ENCODE data around the gene COL23A1.

The COL23A1 gene

DNA sequence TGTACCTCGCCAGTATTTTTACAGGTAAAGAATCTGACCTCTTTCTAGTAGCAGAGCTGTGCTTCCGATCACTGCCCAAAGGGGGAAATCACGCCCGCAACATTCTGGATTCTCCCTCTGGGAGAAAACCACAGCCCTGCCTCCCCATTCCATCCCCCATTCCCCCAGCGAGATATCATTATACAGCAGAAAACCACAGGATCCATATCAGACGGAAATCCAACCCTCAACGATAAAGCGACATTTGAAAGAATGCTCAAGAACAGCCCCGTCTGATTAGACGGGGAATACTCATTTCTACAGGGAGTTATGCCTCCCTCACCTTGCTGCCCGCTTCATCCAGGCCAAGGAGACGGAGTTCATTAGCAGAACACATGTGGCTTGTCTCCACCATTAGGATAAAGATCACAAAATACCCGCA is 172.8 kb downstream of the COL23A1 start:
- DNase-seq, result no peak

- DNase-seq, result no peak
Observed at GRCh38 chr5:178416919-178417318, 173.3 kb downstream of the COL23A1 start.

DNA sequence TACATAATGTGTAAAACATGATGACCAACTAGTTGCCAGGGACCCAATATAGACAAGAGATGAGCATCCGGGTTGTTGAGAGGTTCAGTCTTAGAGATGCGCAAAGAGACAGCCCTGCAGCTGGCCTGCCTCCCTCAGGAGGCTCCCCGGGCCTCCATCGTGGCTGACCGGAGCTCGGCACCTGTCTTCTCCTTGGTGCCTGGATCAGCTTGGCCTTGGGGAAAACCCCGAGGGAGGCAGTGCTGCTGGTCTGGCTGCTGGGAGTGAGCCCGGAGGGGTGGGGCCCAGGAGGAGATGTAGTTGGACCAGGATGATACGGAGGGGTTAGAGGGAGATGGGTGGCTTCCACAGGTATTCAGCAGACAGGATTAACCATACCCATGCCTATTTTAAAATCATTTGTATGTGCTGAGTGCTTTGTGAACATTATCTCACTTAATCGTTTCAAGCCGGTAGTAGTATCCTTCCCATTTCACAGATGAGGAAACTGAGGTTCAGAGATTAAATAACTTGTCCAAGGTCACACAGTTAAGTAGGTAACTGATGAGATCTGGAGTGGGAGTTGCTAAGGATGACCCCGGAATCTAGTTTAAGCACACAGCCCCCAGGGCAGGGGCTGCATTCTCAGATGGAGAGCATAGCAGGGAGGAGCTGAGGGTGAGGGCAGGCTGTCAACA is 173.8 kb downstream of the COL23A1 start:
- no peak for DNase-seq

- DNase-seq, result no peak
Observed at GRCh38 chr5:178415353-178415752, 174.8 kb downstream of the COL23A1 start.

- DNase-seq, result no peak
Observed at GRCh38 chr5:178413988-178414387, 176.2 kb downstream of the COL23A1 start.

DNA sequence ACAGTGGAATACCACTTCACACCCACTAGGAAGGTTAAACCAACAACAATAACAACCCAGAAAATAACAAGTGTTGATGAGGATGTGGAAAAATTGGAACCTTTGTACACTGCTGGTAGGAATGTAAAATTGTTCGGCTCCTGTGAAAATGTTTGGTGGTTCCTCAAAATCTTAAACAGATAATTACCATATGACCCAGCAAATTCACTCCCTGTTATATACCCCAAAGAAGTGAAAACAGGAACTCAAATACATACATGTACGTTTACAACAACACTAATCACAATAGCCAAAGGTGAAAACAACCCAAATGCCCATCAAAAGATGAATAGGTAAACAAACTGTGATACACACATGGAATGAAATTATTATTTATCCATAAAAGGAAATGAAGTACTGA is 179.1 kb downstream of the COL23A1 start:
- no peak for DNase-seq

GRCh38 chr5:178407646-178408045 is 182.5 kb downstream of the COL23A1 start:
- no peak for DNase-seq

- no peak for DNase-seq
Observed at GRCh38 chr5:178404987-178405386, 185.2 kb downstream of the COL23A1 start.

DNA sequence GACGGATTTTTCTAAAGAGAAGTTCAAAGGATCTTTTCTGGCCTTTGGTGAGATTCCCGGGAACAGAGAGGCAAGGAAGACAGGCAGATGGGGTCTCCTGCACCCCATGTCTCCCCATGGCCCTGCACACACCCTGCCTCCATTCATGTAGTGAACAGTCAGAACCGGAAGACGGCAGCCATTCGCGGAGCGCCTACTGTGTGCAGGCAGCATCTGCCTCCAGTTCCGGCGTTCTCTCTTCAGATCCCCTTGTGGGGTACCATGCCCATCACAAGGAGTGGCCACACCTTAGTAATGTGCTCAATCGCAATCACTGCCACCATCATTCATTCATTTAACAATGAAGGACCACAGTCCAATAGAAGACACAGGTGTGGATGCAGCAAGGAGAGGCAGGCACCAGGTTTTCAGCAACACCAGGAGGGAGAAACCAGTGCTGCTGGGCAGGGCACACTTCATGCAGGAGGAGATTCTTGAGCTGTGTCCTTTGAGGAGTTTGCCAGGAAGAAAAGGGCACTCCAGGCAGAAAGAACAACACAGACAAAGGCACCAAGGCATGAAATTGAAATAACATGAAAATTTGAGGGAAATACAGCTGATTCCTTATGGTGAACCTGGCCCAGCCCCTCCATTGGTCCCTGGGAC is 186.1 kb downstream of the COL23A1 start:
- DNase-seq, result no peak

GRCh38 chr5:178403351-178403750 is 186.8 kb downstream of the COL23A1 start:
- DNase-seq, result no peak

GRCh38 chr5:178399701-178400095 is 190.5 kb downstream of the COL23A1 start:
- no peak for DNase-seq

DNA sequence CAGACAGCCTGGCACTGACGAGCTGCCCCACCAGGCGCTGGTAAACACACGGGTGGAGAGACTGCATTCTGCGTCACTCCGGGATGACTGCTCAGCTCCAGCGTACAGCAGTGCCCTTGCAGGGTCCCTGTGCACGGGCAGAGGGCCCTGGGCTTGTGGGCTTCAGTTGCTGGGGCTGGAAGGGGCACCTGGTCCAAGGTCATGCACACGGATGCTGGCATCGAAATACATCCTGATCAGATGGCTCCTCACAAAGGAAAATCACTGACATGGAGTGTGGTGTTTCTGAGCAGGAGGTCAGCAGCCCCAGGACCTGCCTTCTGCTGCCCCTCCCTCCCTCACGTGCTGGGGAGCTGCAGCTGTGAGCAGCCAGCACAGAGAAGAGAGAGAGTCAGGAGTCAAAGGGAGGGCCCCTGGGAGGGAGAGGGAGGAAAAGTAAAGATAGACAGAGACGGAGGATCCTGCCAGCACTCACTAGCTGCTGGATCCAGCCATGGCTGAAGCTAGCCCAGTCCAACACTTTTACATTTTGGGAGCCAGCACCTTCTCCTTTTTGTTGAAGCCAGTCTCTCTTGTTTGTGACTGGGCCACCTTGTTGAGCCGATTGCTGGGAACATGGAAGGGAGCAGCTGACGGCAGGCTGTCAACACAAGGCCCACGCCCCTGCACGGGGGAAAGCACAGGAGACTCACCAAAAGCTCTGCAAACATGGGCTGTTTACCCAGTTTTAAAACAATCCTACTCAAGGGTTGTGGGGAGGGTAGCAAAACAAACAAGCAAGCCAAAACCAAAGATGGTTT is 191.1 kb downstream of the COL23A1 start:
- no peak for DNase-seq

GRCh38 chr5:178396796-178397720 is 193.1 kb downstream of the COL23A1 start:
- DNase-seq, result no peak

DNA sequence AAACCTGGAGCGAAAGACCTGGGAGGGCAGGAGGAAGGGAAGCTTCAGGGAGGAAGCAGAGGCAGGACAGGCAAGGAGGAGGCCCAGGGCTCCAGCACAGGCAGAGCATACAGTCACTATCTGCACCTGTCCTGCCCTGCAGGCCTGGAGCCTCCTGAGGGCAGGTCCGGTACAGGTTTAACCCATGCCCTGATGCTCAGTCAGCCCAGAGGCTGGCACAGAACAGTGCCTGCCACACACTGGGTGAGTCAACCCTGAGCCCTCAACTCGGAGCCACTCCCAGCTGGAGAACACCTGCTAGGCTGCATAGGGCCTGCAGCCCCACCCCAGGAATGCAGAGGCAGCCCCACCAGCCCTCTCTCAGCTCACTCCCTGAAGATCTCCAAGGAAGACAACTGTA is 196.1 kb downstream of the COL23A1 start:
- no peak for DNase-seq

DNA sequence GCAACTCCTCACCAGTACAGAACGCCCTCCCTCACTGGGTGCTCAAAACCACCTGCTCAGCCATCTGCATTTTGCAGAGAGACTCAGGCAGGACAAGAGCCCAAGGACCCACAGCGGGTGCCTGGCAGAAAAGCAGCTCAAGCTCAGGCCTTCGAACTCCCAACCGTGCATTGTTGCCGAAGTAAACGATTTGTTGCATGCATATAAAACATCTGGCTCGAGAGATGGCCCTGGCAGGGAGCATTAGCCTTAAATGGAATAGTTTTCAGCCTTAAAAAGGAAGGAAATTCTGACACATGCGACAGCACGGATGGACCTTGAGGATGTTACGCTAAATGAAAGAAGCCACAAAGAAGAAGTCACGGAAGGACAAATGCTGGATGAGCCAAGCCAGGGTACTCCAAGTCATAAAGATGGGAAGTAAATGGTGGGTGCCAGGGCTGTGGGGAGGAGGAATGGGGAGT is 197.2 kb downstream of the COL23A1 start:
- no peak for DNase-seq

- DNase-seq, result no peak
Observed at GRCh38 chr5:178392386-178392785, 197.8 kb downstream of the COL23A1 start.

- no peak for DNase-seq
Observed at GRCh38 chr5:178391480-178391879, 198.7 kb downstream of the COL23A1 start.

GRCh38 chr5:178389796-178390195 is 200.4 kb downstream of the COL23A1 start:
- no peak for DNase-seq

DNA sequence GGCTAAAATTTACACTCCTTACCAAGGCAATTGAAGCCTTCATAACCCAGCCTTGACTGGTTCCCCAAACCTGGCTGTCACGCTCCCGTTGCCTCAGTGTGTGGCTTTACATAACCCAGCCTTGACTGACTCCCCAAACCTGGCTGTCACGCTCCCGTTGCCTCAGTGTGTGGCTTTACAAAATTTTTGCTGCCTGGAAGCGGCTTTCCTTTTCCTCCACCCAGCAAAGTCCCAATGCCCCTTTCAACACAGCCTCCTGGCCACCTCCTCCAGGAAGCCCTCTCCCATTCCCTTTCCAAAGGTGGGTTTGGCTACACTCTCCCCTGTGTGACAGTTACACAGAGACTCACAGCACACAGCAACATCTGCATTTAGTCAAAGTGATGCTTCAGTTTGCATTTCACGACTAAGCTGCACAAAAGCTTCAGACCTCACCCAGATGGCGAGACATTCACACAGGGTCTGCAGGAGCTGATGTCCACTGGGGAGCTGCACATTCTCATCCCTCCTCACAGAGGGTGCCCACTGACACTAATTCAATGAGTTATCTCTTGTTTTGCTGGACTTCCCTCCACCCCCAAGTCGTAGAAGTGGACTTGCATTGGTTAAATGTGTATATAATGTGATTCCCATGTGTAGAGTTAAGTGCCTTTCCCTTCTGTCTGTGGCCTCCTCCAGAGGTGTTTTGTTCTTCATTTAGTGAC is 201.0 kb downstream of the COL23A1 start:
- no peak for DNase-seq

GRCh38 chr5:178388386-178389025 is 201.7 kb downstream of the COL23A1 start:
- DNase-seq, result no peak

DNA sequence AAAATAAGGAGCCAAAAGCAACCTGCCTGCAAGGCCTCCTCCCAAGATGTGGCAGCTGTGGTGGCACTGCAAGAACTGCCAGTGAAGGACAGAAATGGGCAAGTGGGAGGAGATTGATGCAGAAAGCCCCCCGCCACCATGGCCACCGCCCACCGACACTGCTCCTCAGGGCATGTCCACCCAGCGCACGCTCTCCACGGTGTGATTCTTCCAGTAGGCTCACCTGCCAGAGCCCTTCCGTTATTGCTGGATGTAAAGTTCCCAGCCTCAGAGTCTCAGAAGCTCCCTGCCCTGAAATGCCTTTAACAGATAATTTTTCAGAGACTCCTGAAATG is 202.4 kb downstream of the COL23A1 start:
- DNase-seq, result no peak
